CD4-positive, alpha-beta T cell treated with Interleukin-4 for 4 hours (primary cell): ENCODE data around the gene INAFM2.
A peak's percentile ranks its signal among the peaks of the same experiment; 100 is the strongest.

Experiments
- DNase-seq: peaks from one replicate; pipeline ENCODE4 v3.0.0-alpha.2; 2020

Gene INAFM2

GRCh38 chr15:40323239-40323952, at the start of gene INAFM2:
INAFM2 (plus strand) TSS chr15:40323692; CDS start chr15:40324056, 364 bp downstream.
- peak; percentile 91 for DNase-seq

- DNase-seq: peak; percentile 84
These were observed 48.9 kb upstream of the INAFM2 start for GRCh38 chr15:40274350-40275274.

- DNase-seq: no peak
These were observed 48.0 kb upstream of the INAFM2 start for GRCh38 chr15:40275523-40275922.

- DNase-seq: no peak
These were observed 47.5 kb upstream of the INAFM2 start for GRCh38 chr15:40275954-40276353.

- no peak for DNase-seq
These were observed 46.6 kb upstream of the INAFM2 start for GRCh38 chr15:40276927-40277326.

GRCh38 chr15:40277471-40277870, 46.0 kb upstream of the INAFM2 start:
- DNase-seq: no peak

- no peak for DNase-seq
These were observed 45.5 kb upstream of the INAFM2 start for GRCh38 chr15:40278026-40278425.

GRCh38 chr15:40279437-40280141, 43.9 kb upstream of the INAFM2 start:
- DNase-seq: peak; percentile 46

- DNase-seq: no peak
These were observed 43.0 kb upstream of the INAFM2 start for GRCh38 chr15:40280260-40281056.

- DNase-seq: no peak
These were observed 42.3 kb upstream of the INAFM2 start for GRCh38 chr15:40281057-40281800.

- DNase-seq: no peak
These were observed 41.7 kb upstream of the INAFM2 start for GRCh38 chr15:40281801-40282146.

- DNase-seq: peak; percentile 26
These were observed 41.2 kb upstream of the INAFM2 start for GRCh38 chr15:40282147-40282868.

GRCh38 chr15:40282869-40283614, 40.5 kb upstream of the INAFM2 start, which contains the start of gene ANKRD63:
ANKRD63 (minus strand) TSS chr15:40283064; CDS start chr15:40282586, 478 bp downstream.
- DNase-seq: no peak

- no peak for DNase-seq
These were observed 39.7 kb upstream of the INAFM2 start for GRCh38 chr15:40283615-40284300.

GRCh38 chr15:40285151-40285550, 38.3 kb upstream of the INAFM2 start:
- DNase-seq: no peak

- DNase-seq: no peak
These were observed 37.9 kb upstream of the INAFM2 start for GRCh38 chr15:40285554-40286011.

GRCh38 chr15:40286061-40286532, 37.4 kb upstream of the INAFM2 start:
- DNase-seq: no peak

- no peak for DNase-seq
These were observed 36.7 kb upstream of the INAFM2 start for GRCh38 chr15:40286794-40287193.

GRCh38 chr15:40287505-40287904, 36.0 kb upstream of the INAFM2 start:
- DNase-seq: no peak
